Upper lobe of right lung (tissue), 1 donor: ENCODE results near the gene GABPB2. TPM values are rescaled to one million over a fixed set of nuclear protein-coding genes. Genes with fewer than 3 reads are reported as not detected.
A peak's percentile ranks its signal among the peaks of the same experiment; 100 is the strongest.

ENCODE experiments used
- ATAC-seq: fragments of 200-7000 bp; cut with Tn5 transposase; one replicate; pipeline ENCODE4 v1.9.1; 2020; ENCODE audit warnings: mild to moderate bottlenecking, moderate library complexity
- DNase-seq: peaks from one replicate; pipeline ENCODE4 v3.0.0-alpha.2; 2020
- H3K27ac ChIP-seq: fragments of 200-600 bp; one replicate; pipeline ENCODE4 v1.8.0; 2022
- H3K27me3 ChIP-seq: fragments of 200-600 bp; one replicate; pipeline ENCODE4 v1.8.0; 2022; ENCODE audit warnings: mild to moderate bottlenecking
- H3K36me3 ChIP-seq: fragments of 200-600 bp; one replicate; pipeline ENCODE4 v1.8.0; 2022
- H3K4me1 ChIP-seq: fragments of 200-600 bp; one replicate; pipeline ENCODE4 v1.8.0; 2022
- H3K4me3 ChIP-seq: fragments of 200-600 bp; one replicate; pipeline ENCODE4 v1.8.0; 2022; ENCODE audit warnings: mild to moderate bottlenecking
- H3K9me3 ChIP-seq: fragments of 200-600 bp; one replicate; pipeline ENCODE4 v1.8.0; 2022
- CTCF ChIP-seq: fragments of 200-600 bp; IDR thresholded peaks from one replicate; pipeline ENCODE4 v1.8.0; 2022; ENCODE audit warnings: antibody characterized with exemption
- intact Hi-C: fragments of 100-400 bp; cut with DNase I; formaldehyde crosslinking; loops from one replicate; pipeline ENCODE4 v1.11.0; 2022
- total RNA-seq: library from RNA; stranded (reverse); fragmentation: NEBNext Ultra II Directional; extraction: Animal tissue kit (Norgen Biotek cat#: 25700); gene quantifications from one replicate; pipeline ENCODE4 v1.2.1, GENCODE V29; 2021
- donor health status: DM: no; HTN: yes; CAD: no; lungs with severe emphysema.

GABPB2 gene
- total RNA-seq, 1 donor from 2014 or later = 15.2 TPM

- TF ChIP-seq CTCF = no peak
- H3K36me3 ChIP-seq = peaks cover 35% of the 10 kb centered on the region
- H3K4me3 ChIP-seq = peak overlapping the region; percentile 73
- H3K27ac ChIP-seq = peak overlapping the region; percentile 78
- no peaks in the 10 kb centered on the region for H3K9me3 ChIP-seq
- peaks cover 16% of the 10 kb centered on the region for H3K4me1 ChIP-seq
- DNase-seq (no peak), ATAC-seq (peak; percentile 1)
- intact Hi-C loops = no loop called here
- H3K27me3 ChIP-seq = no peaks in the 10 kb centered on the region
Observed at GRCh38 chr1:151166505-151166956, 96.0 kb downstream of the GABPB2 start.

- DNase-seq = no peak
- ATAC-seq = no peak
- no peaks in the 10 kb centered on the region for H3K27me3 ChIP-seq
- peaks cover 35% of the 10 kb centered on the region for H3K36me3 ChIP-seq
- H3K4me1 ChIP-seq = peaks cover 16% of the 10 kb centered on the region
- H3K4me3 ChIP-seq = no peak overlapping the region
- no peak overlapping the region for H3K27ac ChIP-seq
- intact Hi-C loops = no loop called here
- TF ChIP-seq CTCF = no peak
- no peaks in the 10 kb centered on the region for H3K9me3 ChIP-seq
Observed at GRCh38 chr1:151167116-151167515, 96.6 kb downstream of the GABPB2 start.

- no peak for TF ChIP-seq CTCF
- no peak for ATAC-seq
- H3K36me3 ChIP-seq = peaks cover 57% of the 10 kb centered on the region
- intact Hi-C loops = no loop called here
- no peak overlapping the region for H3K4me3 ChIP-seq
- H3K27me3 ChIP-seq = no peaks in the 10 kb centered on the region
- H3K9me3 ChIP-seq = no peaks in the 10 kb centered on the region
- no peak overlapping the region for H3K27ac ChIP-seq
- no peak for DNase-seq
- peaks cover 11% of the 10 kb centered on the region for H3K4me1 ChIP-seq
Observed at GRCh38 chr1:151171190-151171589, 100.6 kb downstream of the GABPB2 start.

Other genes with a start within 250 kb of the GABPB2 start
- gene ARNT, start 194.2 kb upstream of the GABPB2 start, total RNA-seq = 53.8 TPM
- gene CTXND2, start 183.6 kb upstream of the GABPB2 start, total RNA-seq = not detected
- 45.8 TPM for gene SETDB1, start 144.4 kb upstream of the GABPB2 start, total RNA-seq
- 354 TPM for gene CERS2, start 95.9 kb upstream of the GABPB2 start, total RNA-seq
- gene ANXA9, start 88.5 kb upstream of the GABPB2 start, total RNA-seq = 1.2 TPM
- gene MINDY1, start 63.9 kb upstream of the GABPB2 start, total RNA-seq = 26.5 TPM
- gene PRUNE1, start 62.3 kb upstream of the GABPB2 start, total RNA-seq = 18.3 TPM
- gene BNIPL, start 34.2 kb upstream of the GABPB2 start, total RNA-seq = 5.2 TPM
- gene C1orf56, start 23.0 kb upstream of the GABPB2 start, total RNA-seq = 3.9 TPM
- 105 TPM for gene CDC42SE1, start 11.1 kb upstream of the GABPB2 start, total RNA-seq
- 0.72 TPM for gene MLLT11, start 10.4 kb upstream of the GABPB2 start, total RNA-seq
- gene SEMA6C, start 75.9 kb downstream of the GABPB2 start, total RNA-seq = 6.7 TPM
- 10.3 TPM for gene TNFAIP8L2, start 85.9 kb downstream of the GABPB2 start, total RNA-seq
- 6.2 TPM for gene LYSMD1, start 95.1 kb downstream of the GABPB2 start, total RNA-seq
- 34.6 TPM for gene SCNM1, start 95.4 kb downstream of the GABPB2 start, total RNA-seq
- not detected for gene TMOD4, start 105.2 kb downstream of the GABPB2 start, total RNA-seq
- 42.6 TPM for gene VPS72, start 119.4 kb downstream of the GABPB2 start, total RNA-seq
- gene PIP5K1A, start 127.8 kb downstream of the GABPB2 start, total RNA-seq = 54.0 TPM
- 112 TPM for gene PSMD4, start 184.0 kb downstream of the GABPB2 start, total RNA-seq
- 22.5 TPM for gene ZNF687, start 211.5 kb downstream of the GABPB2 start, total RNA-seq